ENCODE results near the gene C11orf21.

Gene C11orf21

DNA sequence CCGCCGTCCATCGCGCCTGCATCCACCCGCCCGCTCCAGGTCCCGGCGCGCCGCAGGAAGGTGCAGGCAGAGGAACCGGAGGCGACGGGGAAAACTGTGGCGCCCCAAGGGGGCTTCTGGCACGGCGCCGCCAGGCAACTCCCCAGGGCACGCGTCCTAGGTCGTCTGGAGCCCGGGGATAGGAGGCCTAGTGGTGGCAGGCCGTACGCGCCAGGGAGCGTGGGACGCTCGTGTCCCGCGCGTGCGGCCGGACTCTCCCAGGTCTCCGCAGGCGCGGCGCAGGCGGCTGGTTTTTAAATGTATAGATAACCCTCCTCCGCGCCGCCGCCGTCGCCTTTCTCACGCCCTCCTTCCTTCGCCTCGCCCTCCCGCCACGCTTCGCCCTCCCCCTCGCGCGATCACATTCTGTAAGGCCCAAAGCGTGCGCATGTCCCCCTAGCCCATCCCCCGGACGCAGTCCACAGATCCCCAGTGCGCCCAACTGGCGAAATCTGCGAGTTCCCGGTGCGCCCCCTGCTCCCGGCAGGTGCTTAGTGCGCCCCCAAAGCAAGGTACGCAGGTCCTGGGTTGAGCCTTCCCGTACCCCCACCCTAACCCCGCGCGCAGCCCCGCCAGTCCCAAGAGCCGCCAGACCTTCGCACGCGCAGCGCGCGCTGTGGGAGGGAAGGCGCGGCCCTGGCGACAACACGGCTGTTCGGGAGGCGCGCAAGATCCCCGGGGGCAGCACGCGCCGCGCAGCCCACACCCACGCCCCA, 31.2 kb downstream of the C11orf21 start, which contains the start of gene ASCL2:
Gene ASCL2, minus strand, starts transcription at position 267 of the 755 bp plus-strand sequence. Its CDS starts 256 bp downstream, at position 11.
- no peak for DNase-seq

DNA sequence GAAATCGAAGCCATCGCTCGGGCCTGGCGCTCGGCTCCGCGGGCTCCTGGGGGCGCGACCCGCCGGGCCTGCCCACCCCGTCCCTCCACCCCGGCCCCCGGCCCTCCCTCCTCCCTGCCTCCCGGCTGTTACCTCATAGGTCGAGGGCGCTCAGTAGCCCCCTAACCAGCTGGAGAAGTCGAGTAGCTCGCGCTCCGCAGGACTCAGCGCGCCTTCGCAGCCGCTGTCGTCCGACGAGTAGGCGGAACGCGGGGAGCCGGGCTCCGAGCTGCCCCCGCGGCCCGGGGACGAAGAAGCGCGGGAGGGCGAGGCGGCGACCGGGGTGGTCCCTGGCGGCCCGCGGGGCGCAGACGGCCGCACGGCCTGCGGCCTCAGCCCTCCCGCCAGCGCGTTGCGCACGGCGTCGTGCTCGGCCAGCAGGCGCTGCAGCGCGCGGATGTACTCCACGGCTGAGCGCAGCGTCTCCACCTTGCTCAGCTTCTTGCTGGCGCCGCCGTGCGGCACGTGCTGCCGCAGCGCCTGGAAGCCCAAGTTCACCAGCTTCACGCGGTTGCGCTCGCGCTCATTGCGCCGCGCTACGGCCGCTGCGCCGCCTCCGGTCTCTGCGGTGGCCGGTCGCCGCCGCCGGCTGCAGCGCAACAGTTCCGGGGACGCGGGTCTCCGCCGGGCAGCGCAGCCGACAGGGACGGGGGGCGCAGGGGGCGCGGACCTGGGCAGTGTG, 32.0 kb downstream of the C11orf21 start:
- DNase-seq: no peak

DNA sequence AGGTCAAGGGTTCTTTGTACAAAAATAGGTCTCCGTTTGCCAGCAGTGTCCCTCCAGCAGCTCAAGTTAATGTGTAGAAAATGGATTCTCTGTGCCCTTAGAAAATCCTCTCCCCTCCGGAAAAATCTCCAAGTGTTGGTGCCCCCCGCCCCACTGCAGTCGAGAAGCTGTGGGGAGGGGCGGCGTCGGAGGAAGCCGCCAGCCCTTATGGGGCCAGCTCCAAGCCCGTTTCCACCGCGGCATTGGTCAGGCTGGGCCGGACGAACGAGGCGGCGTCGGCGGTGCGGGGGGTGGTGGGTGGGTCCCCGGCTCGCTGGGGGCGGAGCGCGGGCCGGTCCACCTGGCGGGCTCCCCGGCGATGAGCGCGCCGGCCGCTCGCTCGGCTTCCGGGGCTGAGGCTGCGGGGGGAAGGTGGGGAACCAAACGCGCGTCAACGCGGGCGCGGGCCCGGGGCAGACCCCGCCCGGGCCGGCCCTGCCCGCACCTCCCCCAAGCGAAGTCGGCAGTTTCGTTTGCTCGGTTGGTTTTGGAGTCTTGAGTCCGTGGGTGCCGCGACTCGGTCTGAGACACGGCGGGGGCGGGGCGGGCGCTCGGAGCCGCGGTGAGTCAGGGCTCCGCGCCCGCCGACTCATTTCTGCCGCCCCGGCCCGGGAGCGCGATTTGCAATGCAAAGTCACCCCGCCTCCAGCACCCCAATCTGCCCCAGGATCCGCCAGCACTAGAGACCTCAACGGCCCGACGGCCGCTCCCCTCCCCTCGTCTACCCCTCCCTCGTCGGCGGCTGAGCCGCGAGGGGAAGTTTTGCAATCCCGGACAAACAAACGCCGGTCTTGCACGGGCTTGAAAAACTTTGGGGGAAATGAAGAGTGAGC, 32.8 kb downstream of the C11orf21 start:
- DNase-seq: peak; percentile 12

DNA sequence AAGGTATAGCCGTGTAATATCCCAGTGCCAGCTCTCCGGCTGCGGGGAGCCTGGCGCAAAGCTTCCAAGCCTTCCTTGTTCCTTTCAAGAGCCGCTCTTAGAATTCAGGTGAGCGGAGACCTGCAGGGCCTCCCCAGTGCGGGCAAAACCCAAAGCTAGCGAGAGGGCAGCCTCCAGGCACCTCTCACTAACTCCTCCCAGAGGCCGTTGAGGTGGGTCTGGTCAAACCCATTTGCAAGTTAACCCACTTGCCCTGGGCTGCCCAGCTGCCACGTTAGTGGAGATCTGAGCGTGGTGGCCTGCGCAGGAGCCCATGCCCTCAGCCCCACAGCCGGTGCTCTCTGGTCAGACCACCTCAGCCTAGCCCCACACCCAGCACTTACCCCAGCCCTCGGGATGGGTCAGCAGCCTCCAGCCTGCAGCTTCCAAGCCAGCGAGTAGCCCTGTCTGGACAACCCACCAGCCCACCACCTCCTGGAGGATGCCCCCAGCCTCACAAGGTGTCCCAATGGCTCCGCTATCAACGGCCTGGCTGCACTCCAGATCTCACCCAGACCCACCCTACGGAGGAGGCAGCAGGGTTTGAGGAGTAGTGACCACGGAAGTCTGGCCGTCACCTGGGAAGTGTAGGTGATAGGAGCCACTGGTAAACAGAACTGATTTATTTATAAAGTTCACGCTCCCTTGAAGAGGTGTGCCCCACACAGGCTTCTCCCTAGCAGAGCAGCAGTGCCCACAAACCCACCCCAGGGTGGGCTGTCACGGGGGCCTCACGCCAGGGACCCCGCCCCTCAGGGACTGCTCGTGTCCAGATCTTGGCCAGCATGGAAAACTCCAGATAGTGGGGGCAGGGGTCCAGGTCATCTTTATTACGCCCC, 33.6 kb downstream of the C11orf21 start:
- no peak for DNase-seq

DNA sequence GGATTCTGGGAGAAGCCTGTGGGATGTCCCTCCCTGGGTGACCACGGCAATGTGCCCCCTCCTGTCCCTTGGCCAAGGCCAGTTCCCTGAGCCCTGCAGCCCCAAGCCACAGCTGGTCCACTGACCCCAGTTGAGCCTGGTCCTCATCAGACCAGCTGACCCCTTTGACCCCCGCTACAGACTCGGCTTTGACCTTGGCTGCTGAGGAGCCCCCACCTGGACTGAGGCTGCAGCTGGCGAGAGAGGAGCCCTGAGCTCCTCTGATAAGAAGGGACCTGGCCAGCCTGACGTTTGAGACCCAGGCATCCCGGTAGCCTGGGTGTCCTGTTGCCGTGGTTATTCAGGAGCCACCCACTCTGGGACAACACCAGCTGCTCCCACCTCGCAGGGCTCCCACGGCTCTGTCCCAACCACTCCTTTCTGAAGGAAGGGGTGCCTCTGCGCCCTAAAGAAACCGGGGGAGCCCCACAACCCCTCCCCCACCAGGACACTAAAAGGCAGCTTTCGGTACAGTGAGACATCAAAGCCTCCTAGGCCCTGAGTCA, 34.3 kb downstream of the C11orf21 start:
- DNase-seq: no peak

DNA sequence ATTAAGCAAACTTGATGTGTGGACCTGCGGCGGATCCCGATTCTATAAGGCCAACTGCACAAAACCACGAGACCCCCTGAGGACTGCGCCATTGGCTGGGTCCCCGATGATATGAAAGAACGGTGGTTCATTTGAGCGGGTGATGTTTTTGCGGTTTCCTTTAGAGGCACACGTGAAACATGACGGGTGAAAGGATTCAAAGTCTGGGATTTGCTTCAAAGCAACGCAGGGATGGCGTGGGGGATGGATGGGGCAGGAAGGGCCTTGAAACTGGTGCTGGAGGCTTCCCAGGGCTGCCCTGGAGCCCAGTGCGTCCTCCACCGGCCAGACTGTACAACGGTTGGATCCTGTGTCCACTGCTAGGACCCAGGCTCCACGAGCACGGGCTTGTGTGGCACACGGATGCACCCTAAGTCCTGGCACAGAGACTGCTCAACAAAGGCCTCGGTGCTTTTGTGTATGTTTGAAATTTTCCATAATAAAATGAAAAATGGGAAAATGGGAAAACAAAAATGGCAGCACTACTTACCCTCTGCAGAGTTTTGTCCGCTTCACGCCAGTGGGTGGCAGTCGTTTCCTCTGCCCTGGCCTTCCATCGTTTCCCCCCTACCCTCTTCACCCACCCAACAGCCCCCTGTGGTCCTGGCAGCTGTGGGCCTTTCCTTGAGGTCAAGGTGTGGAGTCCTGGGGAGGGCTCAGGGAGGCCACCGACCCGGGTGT, 35.0 kb downstream of the C11orf21 start:
- DNase-seq: no peak

DNA sequence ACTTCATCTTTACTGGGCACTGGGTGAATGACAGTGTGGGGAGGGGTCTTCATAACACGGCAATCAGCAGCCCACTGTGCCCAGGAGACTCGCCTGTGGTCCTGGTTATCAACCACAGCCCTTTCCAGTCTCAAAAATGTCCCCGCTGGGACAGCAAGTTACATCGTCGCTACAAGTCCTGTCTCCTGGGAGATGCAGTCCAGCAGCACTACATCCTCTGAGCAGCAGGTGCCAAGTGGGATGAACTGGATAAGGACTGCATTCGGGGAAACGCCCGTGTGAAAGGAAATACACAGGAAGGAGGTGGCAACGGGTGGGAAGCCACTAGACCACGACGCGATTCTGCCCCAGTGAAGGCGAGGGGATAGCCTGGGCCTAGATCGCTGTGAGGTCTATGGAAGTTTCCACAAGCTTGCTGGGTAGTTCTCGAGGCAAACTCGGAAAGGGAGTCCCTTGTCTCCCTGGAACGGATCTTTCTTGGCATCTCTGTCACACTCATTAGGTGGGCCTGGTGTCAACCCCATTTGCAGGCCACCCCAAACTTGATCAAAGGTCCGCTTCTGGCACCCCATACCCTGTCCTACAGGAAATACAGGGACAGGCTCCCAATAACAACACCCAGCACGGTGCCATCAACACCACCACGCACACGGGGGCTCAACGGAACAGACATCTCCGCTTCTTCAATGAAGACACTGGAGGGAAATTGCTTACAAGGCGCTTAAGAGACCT, 35.7 kb downstream of the C11orf21 start:
- no peak for DNase-seq

DNA sequence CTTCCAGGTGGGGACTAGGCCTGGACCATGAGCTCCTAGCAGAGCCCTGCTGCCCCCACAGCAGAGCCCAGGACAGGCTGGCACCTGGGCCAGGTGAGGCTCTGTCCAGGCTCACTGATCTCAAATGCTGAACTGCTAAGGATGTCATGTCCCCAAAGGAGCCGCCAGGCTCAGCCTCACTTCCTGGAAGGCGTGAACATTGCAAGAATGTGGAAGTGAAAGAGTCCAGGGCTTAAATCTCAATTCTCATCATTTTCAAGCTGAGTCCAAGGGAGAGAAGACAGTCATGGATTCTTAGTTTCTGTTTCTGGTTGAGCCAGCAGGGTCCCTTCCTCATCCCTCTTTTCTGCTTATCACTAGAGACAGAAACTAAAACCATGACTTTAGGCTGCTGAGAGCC, 36.3 kb downstream of the C11orf21 start:
- no peak for DNase-seq

DNA sequence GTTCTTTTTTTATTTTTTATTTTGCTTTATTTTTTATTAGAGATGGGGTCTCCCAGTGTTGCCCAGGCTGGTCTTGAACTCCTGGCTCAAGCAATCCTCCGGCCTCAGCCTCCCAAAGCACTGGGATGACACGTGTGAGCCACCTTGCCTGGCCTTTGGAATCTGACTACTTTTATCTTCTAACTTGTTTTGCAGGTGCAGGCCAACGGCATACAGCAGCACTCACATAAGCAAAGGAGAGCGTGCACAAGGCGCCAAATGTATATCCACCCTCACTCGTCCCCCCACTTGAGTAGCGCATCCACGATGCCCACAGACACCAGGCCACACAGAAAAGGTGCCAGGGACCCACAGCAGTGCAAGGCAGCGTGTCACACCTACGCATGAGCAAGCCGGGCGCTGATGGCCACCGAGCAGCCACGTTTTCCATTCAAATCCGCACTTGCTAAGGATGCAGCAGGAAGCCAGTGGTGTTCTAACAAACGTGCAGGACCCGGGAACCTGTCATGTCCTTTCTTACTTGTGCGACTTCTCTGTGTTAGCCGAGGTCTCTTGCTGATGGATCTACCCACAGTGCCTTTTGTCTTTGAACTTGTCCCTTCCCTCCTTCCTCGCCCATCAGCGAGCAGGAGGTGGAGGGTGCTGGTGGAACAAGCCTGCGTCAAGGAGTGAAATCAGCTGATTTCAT, 37.2 kb downstream of the C11orf21 start:
- no peak for DNase-seq

DNA sequence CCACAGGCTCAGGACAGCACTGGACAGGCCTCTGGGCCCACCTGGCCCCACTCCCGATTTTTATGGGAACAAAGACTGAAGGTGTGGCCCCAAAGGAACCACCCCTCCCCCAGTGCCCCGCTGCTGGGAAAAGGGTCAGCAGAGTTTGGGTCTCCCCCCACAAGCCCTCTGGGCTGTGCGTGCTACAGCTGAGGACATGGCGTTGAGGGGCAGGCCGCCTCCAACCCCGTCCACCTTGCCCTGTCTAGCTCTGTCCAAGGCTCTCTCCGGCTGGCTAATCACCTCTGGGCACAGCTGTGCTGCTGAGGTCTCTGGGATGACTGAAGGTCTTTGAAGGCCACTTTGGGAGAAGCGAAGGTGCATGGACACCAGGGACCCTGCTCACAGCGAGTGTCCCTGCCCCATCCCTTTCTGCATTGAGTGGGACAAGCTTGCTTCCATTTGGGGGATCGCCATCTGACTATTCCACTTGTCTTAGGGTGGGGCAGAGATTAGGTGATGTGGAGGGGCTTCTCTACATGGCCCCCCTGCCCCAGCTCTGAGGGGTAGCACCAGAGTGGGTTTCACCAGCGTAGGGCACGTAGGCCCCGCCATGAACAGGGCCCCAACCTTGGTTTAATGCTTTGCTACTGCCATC, 37.9 kb downstream of the C11orf21 start:
- DNase-seq: no peak

DNA sequence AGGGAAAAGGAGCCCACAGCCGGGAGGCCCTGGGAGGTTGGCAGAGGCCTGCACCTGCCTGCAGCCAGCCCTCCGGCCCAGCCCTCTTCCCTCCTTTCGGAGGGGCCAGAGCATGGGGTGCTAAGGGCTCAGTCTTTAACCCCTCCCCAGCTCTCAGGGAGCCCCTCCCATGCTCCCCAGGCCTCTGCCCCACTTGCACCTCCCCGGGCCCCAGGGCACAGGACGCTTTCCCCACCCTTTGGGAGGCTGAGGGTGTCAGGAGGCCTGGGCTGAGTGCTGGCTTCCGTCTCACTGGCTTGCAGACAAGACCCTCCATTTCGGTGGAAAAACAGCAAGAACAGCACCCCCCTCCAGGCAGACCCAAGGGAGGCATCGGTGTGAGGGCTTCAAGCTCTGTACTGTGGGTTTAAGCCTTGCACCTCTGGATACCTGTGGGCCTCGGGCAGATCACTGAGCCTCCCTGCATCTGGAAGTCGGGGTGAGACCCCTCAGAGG, 38.6 kb downstream of the C11orf21 start:
- DNase-seq: no peak

DNA sequence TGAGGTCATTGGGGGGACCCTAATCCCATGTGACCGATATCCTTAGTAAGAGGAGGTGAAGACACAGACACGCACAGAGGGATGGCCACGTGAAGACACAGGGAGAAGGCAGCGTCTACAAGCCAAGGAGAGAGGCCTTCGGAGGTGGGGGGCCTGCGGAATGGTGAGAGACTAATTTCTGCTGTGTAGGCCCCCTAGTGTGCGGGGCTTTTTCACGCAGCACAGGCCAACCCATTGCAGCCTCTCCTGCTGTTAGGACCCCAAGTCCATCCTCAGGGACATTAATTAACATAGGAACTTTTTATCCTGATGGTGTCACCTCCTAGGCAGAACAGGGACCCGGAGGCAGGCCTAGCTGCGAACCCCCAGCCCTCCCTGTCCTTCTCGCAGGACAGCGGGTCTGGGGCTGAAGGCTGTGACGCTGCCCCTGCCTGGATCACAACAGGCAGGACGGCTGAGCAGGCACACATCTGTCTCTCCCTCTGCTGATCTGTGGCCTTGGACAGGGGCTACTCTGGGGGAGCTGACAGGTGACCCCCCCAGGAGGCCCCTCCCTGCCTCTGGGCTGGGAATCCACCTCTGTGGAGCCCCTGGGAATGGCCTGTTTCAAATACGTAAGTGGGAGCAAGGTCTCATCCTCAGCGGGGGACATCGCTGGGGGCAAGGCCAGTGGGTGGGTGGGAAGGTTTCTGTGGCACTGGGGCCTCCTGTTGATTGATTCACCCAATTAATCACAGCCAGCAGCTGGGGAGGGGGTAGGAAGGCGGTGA, 39.2 kb downstream of the C11orf21 start:
- DNase-seq: no peak

DNA sequence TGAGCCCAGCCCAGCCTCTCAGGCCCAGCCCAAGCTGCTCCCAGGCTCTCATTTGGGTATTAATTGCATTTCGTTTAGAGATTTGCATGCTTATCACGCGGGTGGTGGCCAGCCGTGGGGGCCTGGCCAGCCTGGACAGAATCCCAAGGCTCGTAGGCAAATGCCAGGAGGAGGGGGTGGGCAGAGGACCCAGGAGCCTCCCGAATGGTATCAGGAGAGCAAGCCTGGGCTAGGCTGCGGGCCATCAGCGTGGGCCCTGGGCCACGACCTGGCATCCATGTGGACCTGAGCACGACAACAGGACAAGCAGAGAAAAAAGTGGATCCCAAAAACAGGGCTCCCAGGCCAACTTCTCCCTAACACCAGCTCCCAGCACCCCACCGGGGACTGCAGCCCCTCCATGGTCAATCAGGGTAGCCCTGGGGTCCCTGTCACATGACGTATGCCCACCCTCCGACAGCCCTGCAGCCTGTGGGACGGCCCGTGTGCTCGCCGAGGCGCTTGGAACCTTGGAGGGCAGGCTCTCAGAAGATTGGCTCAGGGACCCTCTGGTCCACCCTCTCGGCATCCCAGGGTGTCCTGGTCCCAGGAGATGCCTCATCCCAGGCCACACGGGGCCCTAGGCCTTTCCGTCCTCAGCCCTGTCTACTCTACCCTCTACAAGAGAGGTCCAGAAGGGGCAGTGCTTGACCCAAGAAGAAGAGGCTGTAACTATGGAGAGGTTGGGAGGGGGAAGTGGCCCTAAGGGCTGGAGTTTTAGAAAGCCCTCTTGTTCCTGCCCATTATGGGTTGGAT, 40.1 kb downstream of the C11orf21 start:
- no peak for DNase-seq

DNA sequence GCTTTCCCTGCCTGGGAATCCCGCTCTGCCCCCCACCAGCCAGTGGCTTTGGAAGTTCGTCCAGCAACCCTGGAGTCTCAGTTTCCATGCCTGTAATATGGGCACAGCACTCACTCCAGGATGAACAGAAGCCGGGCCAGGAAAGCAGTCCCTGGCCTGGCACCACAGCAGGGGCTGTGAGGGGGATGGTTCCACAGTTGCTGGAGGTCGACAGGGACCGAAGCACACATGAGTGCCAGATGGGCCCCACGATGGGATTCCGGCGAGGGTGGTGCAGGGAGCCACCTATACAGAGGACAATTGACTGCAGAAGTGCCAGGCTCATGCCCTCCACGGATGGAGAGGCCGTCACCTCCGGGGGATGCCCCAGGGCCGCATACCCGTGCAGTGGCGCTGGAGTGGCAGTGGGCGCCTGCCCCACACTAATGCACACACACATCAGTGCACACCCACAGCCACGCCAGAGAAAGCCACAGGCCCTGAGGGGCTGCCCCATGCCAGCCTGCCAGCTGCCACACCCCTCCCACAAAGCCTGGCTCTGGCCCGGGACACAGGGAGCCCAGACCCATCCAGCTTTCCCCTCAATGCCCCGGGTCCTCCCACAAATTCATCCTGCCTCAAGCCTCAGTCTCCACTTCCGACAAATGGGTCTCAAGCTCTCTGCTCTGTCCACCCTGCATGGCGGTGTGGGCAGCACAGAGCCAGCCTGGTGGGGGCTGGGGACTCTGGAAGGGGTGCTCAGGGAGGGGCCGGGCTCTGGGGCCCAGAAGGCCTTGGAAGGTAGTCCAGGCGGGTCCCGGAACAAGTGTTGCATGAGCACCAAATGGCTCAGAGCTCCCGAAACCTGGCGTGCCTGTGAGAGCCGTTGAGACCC, 41.0 kb downstream of the C11orf21 start:
- no peak for DNase-seq

DNA sequence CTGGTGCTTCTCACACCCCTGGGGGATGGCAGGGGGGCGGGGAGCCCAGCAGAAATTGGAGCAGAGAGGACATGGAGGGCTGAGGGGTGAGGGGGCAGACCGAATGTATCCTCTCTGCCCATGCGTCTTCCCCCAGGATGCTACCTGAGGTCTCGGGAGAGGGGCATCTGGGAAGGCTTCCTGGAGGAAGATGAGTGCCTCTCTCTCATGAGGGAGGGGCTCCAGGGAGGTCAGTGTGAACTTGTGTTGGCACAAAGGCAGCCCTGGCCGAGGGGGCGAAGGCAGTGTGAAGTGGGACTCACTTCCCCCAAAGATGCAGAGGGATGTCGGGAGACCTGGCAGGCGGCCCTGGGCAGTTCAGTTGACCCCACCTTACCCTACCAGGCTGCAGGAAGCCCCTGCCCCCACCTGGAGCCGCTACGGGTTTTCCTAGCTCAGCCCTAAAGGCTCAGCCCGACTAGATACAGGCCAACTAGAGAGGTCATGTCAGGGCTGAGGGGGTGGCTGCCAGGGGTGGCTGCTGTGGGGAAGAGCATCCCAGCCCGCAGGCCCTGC, 41.7 kb downstream of the C11orf21 start:
- DNase-seq: no peak

DNA sequence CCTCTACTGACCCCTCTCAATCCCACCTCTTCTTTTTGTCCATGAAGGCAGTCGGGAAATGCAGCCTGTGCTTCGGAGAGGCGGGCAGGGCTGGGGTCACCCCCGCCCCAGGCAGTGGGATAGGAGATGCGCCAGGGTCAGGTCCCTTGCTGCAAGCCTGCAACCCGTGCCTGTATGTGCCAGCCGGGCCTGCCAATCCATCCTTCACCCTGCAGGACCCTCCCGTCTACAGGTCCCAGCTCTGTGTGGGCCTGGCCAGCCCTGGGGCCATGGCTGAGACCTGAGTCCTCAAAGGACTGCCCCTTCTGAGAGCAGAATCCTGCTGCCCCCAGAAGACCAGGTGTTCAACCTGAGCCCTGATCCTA, 42.3 kb downstream of the C11orf21 start:
- no peak for DNase-seq

Data from DMS79 (cell line).